Ovary (tissue), 3 donors: ENCODE results near the gene PMM2.

Experiments
- CTCF ChIP-seq, 3 donors: fragments of 450-650 bp in 2 of 3; fragments of 200-600 bp in 1 of 3; IDR thresholded peaks; one replicate each; pipeline versions ENCODE4 v1.5.1 to v1.8.0; 2016 to 2022; ENCODE audit warnings: antibody characterized with exemption in 3 of 3, mild to moderate bottlenecking in 1 of 3
- POLR2A ChIP-seq: fragments of 450-650 bp; IDR thresholded peaks from one replicate; pipeline ENCODE4 v1.6.1; 2017; ENCODE audit warnings: antibody characterized with exemption, mild to moderate bottlenecking, moderate library complexity
- donor health status: DM: no; HTN: no; CAD: no.

GRCh38 chr16:8849411-8850011, 51.9 kb downstream of the PMM2 start:
- TF ChIP-seq CTCF (IDR thresholded peaks at IDR 0.05) (no peak), POLR2A (no peak)
